Cardiac muscle cell (in vitro differentiated cells and primary cell): Measurements from ENCODE around the gene SULT1C4. TPM values are rescaled to one million over a fixed set of nuclear protein-coding genes. Genes with fewer than 3 reads are reported as not detected.

Experiments
- DNase-seq, 2 donors: peaks; one replicate each; pipeline versions ENCODE4 v3.0.0 to v3.0.0-alpha.2; 2010 to 2017; ENCODE audit warnings: low read depth in 1 of 2, low spot score in 1 of 2
- H3K27ac ChIP-seq: fragments of 200-600 bp; sonication (generic); 2 replicates; pipeline ENCODE4 v1.5.1; 2016
- H3K27me3 ChIP-seq: fragments of 200-600 bp; sonication (generic); 2 replicates; pipeline ENCODE4 v1.6.0; 2016; ENCODE audit warnings: control low read depth
- H3K36me3 ChIP-seq: fragments of 200-600 bp; sonication (generic); 2 replicates; pipeline ENCODE4 v1.5.1; 2016; ENCODE audit warnings: control low read depth
- H3K4me1 ChIP-seq: fragments of 200-600 bp; sonication (generic); 2 replicates; pipeline ENCODE4 v1.8.1; 2017; ENCODE audit warnings: low read depth, mild to moderate bottlenecking, mixed run types
- H3K4me3 ChIP-seq: fragments of 200-600 bp; sonication (generic); 2 replicates; pipeline ENCODE4 v1.5.1; 2016; ENCODE audit warnings: mild to moderate bottlenecking
- H3K9me3 ChIP-seq: fragments of 200-600 bp; sonication (generic); 2 replicates; pipeline ENCODE4 v1.5.1; 2017; ENCODE audit warnings: low read depth, mild to moderate bottlenecking, control low read depth
- polyA plus RNA-seq: library from polyadenylated mRNA; unstranded; fragments of >200 nt; fragmentation: Nextera tagmentation; extraction: Ambion mirVana; gene quantifications from 2 replicates; pipeline ENCODE4 v1.2.1, GENCODE V29; 2016
- total RNA-seq: library from RNA; depleted of rRNA; stranded (reverse); fragments of >200 nt; gene quantifications from 2 replicates; pipeline ENCODE4 v1.2.3, GENCODE V29; 2016
- TF ChIP-seq, protein P1 (sequence below): IDR thresholded peaks from 2 replicates; pipeline ENCODE4 v1.5.1; 2012; ENCODE audit warnings: low read depth, mild to moderate bottlenecking, low read length

The SULT1C4 gene
- total and polyA plus RNA-seq, 2 experiments from 2014 or later = 10.6 to 14.3 TPM

- no peak overlapping the region for H3K27ac ChIP-seq
- H3K9me3 ChIP-seq = no peaks in the 10 kb centered on the region
- TF ChIP-seq, protein P1, sequence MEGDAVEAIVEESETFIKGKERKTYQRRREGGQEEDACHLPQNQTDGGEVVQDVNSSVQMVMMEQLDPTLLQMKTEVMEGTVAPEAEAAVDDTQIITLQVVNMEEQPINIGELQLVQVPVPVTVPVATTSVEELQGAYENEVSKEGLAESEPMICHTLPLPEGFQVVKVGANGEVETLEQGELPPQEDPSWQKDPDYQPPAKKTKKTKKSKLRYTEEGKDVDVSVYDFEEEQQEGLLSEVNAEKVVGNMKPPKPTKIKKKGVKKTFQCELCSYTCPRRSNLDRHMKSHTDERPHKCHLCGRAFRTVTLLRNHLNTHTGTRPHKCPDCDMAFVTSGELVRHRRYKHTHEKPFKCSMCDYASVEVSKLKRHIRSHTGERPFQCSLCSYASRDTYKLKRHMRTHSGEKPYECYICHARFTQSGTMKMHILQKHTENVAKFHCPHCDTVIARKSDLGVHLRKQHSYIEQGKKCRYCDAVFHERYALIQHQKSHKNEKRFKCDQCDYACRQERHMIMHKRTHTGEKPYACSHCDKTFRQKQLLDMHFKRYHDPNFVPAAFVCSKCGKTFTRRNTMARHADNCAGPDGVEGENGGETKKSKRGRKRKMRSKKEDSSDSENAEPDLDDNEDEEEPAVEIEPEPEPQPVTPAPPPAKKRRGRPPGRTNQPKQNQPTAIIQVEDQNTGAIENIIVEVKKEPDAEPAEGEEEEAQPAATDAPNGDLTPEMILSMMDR = no peak
- H3K36me3 ChIP-seq = no peaks in the 10 kb centered on the region
- no peaks in the 10 kb centered on the region for H3K27me3 ChIP-seq
- no peak overlapping the region for H3K4me3 ChIP-seq
- H3K4me1 ChIP-seq = no peaks in the 10 kb centered on the region
- DNase-seq = no peak
These were observed 35.9 kb downstream of the SULT1C4 start for GRCh38 chr2:108413711-108414095.

- no peak overlapping the region for H3K27ac ChIP-seq
- no peaks in the 10 kb centered on the region for H3K4me1 ChIP-seq
- H3K9me3 ChIP-seq = no peaks in the 10 kb centered on the region
- DNase-seq = no peak
- TF ChIP-seq, protein P1 = no peak
- no peaks in the 10 kb centered on the region for H3K36me3 ChIP-seq
- no peak overlapping the region for H3K4me3 ChIP-seq
- H3K27me3 ChIP-seq = no peaks in the 10 kb centered on the region
These were observed 36.6 kb downstream of the SULT1C4 start for GRCh38 chr2:108414256-108414876.

GRCh38 chr2:108414945-108415344 lies 37.2 kb downstream of the SULT1C4 start:
- no peaks in the 10 kb centered on the region for H3K4me1 ChIP-seq
- no peaks in the 10 kb centered on the region for H3K9me3 ChIP-seq
- no peaks in the 10 kb centered on the region for H3K36me3 ChIP-seq
- H3K27me3 ChIP-seq = no peaks in the 10 kb centered on the region
- H3K4me3 ChIP-seq = no peak overlapping the region
- no peak overlapping the region for H3K27ac ChIP-seq
- no peak for DNase-seq
- TF ChIP-seq, protein P1 = no peak

DNA sequence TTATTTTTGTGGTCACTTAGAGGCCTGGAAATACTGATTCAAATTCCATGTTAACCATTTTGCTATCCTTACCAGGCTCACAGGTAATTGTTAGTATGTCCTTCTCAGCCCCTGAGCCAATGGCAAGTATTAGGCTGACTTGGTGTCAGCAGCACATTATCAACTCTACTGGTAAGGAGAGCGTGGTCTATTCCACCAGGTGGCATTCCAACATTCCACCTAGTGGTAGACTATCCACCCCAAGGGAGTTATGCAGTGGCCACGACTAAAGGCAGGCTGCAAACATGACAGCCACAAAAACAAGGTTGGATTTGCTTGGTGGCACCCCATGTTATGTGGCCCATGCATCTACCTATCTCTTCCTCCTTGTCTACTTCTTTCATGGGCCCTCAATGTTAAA lies 39.5 kb downstream of the SULT1C4 start:
- no peaks in the 10 kb centered on the region for H3K36me3 ChIP-seq
- H3K4me1 ChIP-seq = no peaks in the 10 kb centered on the region
- no peak for DNase-seq
- H3K4me3 ChIP-seq = no peak overlapping the region
- TF ChIP-seq, protein P1 = no peak
- no peaks in the 10 kb centered on the region for H3K9me3 ChIP-seq
- no peaks in the 10 kb centered on the region for H3K27me3 ChIP-seq
- H3K27ac ChIP-seq = no peak overlapping the region

DNA sequence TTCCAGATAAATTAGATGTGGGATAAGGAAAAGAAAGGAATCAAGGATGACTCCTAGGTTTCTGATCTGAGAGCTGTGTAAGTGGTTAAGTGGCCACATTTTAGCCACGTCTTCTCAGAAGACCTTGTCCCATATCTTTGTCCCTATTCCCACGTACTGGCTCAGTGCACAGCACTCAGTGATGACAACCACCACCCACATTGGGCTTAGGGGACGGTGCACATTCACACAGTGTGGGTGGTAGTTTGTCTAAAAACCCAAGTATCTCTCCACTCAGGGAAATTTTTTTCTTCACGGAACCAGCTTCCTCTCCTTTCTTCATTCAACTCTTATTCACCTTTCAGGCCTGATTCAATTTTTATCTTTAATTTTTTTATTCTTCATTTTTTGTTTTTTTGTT lies 40.7 kb downstream of the SULT1C4 start:
- H3K4me3 ChIP-seq = no peak overlapping the region
- no peak for DNase-seq
- TF ChIP-seq, protein P1 = no peak
- H3K36me3 ChIP-seq = no peaks in the 10 kb centered on the region
- no peaks in the 10 kb centered on the region for H3K9me3 ChIP-seq
- H3K4me1 ChIP-seq = no peaks in the 10 kb centered on the region
- H3K27ac ChIP-seq = no peak overlapping the region
- H3K27me3 ChIP-seq = no peaks in the 10 kb centered on the region
